ENCODE data around the gene SMIM27. TPM values are rescaled to one million over a fixed set of nuclear protein-coding genes. Genes with fewer than 3 reads are reported as not detected.

The SMIM27 gene
- total and polyA plus RNA-seq, 2 of the 13 experiments (the other 11 are each of a cell fraction or from before 2014, with no cell fraction given): 17.9 to 19.0 TPM

DNA sequence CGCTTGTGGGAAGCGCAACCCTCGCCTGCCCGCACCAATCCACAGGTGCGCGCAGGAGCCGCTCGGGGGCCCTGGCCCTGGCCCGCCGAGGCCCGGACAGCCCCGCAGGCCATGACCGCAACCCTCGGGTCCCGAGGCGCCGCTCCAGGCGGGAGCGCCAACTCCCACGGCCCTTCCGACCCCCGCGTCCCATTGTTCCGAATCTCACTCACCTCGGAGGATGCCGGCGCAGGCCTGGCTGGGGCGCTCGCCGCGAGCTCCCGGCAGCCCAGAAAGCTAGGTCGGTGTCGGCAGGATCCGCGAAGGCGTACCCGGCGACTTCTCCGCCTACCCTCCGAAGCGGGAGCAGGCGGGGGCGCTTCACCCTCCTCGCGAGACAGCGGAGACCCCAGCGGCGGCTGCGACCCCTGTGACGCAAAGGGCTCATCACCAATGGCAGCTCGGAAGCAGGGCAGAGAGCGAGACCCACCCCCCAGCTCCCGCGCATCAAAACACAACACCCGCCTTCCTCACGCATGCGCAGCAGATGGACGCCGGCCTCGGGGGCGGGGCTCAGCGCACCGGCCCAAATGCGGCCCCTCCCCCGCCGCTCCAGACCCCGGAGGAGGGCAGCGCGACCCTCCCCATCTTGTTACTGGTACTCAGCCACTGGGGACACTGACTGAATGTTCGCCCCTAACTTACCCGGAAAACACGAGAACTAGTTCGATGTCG is 1.4 kb upstream of the SMIM27 start (continued):
- TF ChIP-seq, protein P1, sequence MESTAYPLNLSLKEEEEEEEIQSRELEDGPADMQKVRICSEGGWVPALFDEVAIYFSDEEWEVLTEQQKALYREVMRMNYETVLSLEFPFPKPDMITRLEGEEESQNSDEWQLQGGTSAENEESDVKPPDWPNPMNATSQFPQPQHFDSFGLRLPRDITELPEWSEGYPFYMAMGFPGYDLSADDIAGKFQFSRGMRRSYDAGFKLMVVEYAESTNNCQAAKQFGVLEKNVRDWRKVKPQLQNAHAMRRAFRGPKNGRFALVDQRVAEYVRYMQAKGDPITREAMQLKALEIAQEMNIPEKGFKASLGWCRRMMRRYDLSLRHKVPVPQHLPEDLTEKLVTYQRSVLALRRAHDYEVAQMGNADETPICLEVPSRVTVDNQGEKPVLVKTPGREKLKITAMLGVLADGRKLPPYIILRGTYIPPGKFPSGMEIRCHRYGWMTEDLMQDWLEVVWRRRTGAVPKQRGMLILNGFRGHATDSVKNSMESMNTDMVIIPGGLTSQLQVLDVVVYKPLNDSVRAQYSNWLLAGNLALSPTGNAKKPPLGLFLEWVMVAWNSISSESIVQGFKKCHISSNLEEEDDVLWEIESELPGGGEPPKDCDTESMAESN (CRISPR knock-in tag; conservative IDR thresholded peaks at IDR 0.05): peak; percentile 81
- TF ChIP-seq ZNF772 (CRISPR knock-in tag; IDR thresholded peaks at IDR 0.05): peak; percentile 86
- TF ChIP-seq, protein P2, sequence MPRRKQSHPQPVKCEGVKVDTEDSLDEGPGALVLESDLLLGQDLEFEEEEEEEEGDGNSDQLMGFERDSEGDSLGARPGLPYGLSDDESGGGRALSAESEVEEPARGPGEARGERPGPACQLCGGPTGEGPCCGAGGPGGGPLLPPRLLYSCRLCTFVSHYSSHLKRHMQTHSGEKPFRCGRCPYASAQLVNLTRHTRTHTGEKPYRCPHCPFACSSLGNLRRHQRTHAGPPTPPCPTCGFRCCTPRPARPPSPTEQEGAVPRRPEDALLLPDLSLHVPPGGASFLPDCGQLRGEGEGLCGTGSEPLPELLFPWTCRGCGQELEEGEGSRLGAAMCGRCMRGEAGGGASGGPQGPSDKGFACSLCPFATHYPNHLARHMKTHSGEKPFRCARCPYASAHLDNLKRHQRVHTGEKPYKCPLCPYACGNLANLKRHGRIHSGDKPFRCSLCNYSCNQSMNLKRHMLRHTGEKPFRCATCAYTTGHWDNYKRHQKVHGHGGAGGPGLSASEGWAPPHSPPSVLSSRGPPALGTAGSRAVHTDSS (CRISPR knock-in tag; conservative IDR thresholded peaks at IDR 0.05): no peak
- 0 out of 2 replicates have a peak, but pooled peaks have one; percentile 41 for TF ChIP-seq ZNF160 (CRISPR knock-in tag; IDR thresholded peaks at IDR 0.05)
- TF ChIP-seq ZSCAN25 (CRISPR knock-in tag; IDR thresholded peaks at IDR 0.05): no peak
- TF ChIP-seq, protein P3, sequence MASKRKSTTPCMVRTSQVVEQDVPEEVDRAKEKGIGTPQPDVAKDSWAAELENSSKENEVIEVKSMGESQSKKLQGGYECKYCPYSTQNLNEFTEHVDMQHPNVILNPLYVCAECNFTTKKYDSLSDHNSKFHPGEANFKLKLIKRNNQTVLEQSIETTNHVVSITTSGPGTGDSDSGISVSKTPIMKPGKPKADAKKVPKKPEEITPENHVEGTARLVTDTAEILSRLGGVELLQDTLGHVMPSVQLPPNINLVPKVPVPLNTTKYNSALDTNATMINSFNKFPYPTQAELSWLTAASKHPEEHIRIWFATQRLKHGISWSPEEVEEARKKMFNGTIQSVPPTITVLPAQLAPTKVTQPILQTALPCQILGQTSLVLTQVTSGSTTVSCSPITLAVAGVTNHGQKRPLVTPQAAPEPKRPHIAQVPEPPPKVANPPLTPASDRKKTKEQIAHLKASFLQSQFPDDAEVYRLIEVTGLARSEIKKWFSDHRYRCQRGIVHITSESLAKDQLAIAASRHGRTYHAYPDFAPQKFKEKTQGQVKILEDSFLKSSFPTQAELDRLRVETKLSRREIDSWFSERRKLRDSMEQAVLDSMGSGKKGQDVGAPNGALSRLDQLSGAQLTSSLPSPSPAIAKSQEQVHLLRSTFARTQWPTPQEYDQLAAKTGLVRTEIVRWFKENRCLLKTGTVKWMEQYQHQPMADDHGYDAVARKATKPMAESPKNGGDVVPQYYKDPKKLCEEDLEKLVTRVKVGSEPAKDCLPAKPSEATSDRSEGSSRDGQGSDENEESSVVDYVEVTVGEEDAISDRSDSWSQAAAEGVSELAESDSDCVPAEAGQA (IDR thresholded peaks at IDR 0.05; ENCODE audit: low read depth): no peak; the same call in 1 of the 2 replicates
- TF ChIP-seq, protein P3 (CRISPR knock-in tag; IDR thresholded peaks at IDR 0.05; ENCODE audit: borderline replicate concordance): no peak
- TF ChIP-seq HMGXB4 (CRISPR knock-in tag; IDR thresholded peaks at IDR 0.05; ENCODE audit: borderline replicate concordance in 1 of 2, low read depth in 1 of 2): peak; percentile 79 to 85; a peak in 2 of 4 replicates
- peak; percentile 80 for TF ChIP-seq ZFP90 (CRISPR knock-in tag; IDR thresholded peaks at IDR 0.05; ENCODE audit: borderline replicate concordance)
- TF ChIP-seq YEATS4 (CRISPR knock-in tag; IDR thresholded peaks at IDR 0.05; ENCODE audit: borderline replicate concordance): peak; percentile 81; the same call in 1 of the 2 replicates
- no peak for TF ChIP-seq PCBP2 (optimal IDR thresholded peaks at IDR 0.05; ENCODE audit: low read depth, low read length, poor library complexity, severe bottlenecking)

Data from HepG2 (cell line).